ENCODE measurements around the gene SCARB1. TPM values are rescaled to one million over a fixed set of nuclear protein-coding genes. Genes with fewer than 3 reads are reported as not detected.

Gene SCARB1
- total RNA-seq, 1 experiment from 2014 or later = 68.3 TPM

DNA sequence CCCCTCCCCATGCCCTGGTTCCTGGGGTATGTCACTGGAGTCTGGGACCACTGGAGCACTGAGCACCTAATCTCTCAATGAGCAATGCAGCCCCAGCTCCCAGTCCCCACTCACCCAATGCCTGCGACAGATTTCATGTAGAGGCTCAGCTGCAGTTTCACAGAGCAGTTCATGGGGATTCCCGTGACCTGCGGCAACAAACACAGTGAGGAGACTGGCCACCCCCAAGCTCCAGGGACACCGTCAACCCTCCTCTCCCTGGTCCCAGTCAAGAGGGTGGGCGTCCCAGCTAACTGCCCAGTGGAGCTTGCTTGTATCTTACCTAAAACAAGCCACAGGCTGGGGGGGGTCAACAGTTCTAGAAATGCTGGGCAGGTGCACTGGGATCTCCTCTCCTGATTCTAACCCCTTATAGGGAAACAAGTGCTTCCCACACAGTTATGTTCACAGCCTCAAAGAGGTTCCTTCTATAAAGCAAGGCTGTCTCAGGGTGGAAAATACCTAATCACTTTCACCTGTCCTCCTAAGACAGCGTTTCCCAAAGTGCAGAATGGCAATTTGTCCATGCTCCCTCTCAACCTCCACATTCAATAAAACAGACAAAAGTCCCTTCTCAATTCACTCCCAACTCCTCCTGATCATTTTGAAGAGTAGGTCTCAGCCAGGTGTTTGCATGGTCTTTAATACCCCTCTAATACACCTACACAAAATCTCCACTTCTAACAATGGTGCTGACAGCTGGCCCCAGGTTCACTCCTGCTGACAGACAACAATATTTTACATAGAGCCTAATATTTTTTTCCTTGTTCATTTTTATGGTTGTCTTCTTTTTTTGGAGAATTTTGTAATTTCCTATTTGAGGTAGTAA lies 68.3 kb downstream of the SCARB1 start:
- Mint-ChIP-seq H3K4me3 (no peak overlapping the region), H3K27ac (peak overlapping the region; percentile 81; the same call in 1 of the 2 replicates), H3K27me3 (ENCODE audit: low read depth) (no peaks in the 10 kb centered on the region), H3K9me3 (no peaks in the 10 kb centered on the region), H3K36me3 (peaks cover 19% of the 10 kb centered on the region), H3K4me1 (peaks cover 15% of the 10 kb centered on the region)
- TF ChIP-seq NR1H2 (CRISPR knock-in tag; IDR thresholded peaks at IDR 0.05) (no peak), ATF1 (CRISPR knock-in tag; IDR thresholded peaks at IDR 0.05) (no peak)
- TF ChIP-seq, protein P1, sequence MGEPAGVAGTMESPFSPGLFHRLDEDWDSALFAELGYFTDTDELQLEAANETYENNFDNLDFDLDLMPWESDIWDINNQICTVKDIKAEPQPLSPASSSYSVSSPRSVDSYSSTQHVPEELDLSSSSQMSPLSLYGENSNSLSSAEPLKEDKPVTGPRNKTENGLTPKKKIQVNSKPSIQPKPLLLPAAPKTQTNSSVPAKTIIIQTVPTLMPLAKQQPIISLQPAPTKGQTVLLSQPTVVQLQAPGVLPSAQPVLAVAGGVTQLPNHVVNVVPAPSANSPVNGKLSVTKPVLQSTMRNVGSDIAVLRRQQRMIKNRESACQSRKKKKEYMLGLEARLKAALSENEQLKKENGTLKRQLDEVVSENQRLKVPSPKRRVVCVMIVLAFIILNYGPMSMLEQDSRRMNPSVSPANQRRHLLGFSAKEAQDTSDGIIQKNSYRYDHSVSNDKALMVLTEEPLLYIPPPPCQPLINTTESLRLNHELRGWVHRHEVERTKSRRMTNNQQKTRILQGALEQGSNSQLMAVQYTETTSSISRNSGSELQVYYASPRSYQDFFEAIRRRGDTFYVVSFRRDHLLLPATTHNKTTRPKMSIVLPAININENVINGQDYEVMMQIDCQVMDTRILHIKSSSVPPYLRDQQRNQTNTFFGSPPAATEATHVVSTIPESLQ (CRISPR knock-in tag; IDR thresholded peaks at IDR 0.05) = no peak
- TF ChIP-seq, protein P2, sequence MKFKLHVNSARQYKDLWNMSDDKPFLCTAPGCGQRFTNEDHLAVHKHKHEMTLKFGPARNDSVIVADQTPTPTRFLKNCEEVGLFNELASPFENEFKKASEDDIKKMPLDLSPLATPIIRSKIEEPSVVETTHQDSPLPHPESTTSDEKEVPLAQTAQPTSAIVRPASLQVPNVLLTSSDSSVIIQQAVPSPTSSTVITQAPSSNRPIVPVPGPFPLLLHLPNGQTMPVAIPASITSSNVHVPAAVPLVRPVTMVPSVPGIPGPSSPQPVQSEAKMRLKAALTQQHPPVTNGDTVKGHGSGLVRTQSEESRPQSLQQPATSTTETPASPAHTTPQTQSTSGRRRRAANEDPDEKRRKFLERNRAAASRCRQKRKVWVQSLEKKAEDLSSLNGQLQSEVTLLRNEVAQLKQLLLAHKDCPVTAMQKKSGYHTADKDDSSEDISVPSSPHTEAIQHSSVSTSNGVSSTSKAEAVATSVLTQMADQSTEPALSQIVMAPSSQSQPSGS (CRISPR knock-in tag; IDR thresholded peaks at IDR 0.05; ENCODE audit: borderline replicate concordance, low read depth) = no peak
- TF ChIP-seq, protein P3, sequence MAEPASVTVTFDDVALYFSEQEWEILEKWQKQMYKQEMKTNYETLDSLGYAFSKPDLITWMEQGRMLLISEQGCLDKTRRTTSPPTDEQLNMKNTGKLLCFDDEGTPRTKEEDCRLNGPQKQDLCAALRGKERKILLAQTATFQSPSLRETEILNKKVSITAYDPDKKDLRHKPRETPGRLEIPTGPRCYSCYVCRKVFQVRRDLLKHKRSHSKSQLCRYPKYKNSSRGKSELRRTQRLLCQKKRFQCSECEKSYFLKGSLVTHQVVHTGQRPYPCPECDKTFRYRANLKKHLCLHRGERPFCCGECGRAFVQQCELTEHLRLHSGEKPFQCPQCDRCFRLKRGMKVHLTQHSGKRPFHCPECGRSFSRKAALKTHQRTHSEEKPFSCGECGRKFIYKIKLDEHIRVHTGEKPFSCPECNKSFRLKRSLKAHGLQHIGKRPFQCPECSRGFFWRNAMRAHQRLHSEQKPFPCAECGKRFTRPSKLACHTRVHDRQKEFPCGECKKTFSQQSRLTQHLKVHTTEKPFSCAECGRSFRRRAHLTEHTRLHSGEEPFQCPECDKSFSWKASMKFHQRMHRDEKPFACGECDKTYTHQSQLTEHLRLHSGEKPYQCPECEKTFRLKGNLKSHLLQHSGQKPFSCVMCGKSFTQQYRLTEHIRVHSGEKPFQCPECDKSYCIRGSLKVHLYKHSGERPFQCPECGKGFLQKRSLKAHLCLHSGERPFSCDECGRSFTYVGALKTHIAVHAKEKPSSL (CRISPR knock-in tag; conservative IDR thresholded peaks at IDR 0.05) = no peak
- ATAC-seq (no peak), DNase-seq (ENCODE audit: low spot score) (no peak)
- CTCF ChIA-PET = no interaction called here
- POLR2A ChIA-PET = no interaction called here

DNA sequence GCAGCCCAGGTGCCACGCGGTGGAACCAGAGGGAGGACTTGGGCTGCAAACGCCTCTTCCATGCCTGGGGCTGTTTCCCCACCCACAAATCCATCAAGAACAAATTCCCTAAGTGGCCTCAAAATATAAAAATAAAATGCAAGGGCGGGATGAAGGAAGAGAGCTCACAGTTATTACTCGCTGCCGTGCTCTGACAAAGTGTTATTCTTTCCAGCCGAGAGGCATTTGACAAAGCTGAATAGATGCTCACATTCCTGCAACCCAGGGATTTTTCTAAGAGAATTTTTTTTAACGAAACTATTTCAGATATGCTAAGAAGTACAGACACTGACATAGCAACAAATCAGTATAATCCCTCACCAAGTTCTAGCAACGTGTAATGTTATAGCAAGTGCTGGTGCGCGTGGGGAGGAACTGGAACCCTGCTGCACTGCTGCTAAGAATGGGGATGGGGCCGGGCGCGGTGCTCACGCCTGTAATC lies 70.7 kb downstream of the SCARB1 start:
- H3K27ac Mint-ChIP-seq = peak overlapping the region; percentile 27; the same call in 1 of the 2 replicates
- no peak overlapping the region for H3K4me3 Mint-ChIP-seq
- DNase-seq (ENCODE audit: low spot score) (no peak), ATAC-seq (no peak)
- ChIA-PET CTCF (interaction anchor here (0.6 to 1.6 kb wide), 4 partner anchors 21 to 761 kb away, joined by 3 to 5 read pairs (median 4); no protein-coding TSS in a partner anchor), POLR2A (interaction anchor here (0.6 kb wide), 1 partner anchor 98 kb away, joined by 4 read pairs; no protein-coding TSS in a partner anchor)
- H3K27me3 Mint-ChIP-seq (ENCODE audit: low read depth) = no peaks in the 10 kb centered on the region
- TF ChIP-seq, protein P4, sequence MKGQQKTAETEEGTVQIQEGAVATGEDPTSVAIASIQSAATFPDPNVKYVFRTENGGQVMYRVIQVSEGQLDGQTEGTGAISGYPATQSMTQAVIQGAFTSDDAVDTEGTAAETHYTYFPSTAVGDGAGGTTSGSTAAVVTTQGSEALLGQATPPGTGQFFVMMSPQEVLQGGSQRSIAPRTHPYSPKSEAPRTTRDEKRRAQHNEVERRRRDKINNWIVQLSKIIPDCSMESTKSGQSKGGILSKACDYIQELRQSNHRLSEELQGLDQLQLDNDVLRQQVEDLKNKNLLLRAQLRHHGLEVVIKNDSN (CRISPR knock-in tag; IDR thresholded peaks at IDR 0.05) = no peak
- no peak for TF ChIP-seq IRF2 (CRISPR knock-in tag; IDR thresholded peaks at IDR 0.05; ENCODE audit: borderline replicate concordance, low read depth)
- TF ChIP-seq, protein P5, sequence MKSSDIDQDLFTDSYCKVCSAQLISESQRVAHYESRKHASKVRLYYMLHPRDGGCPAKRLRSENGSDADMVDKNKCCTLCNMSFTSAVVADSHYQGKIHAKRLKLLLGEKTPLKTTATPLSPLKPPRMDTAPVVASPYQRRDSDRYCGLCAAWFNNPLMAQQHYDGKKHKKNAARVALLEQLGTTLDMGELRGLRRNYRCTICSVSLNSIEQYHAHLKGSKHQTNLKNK (CRISPR knock-in tag; IDR thresholded peaks at IDR 0.05) = no peak
- TF ChIP-seq, protein P1 (CRISPR knock-in tag; IDR thresholded peaks at IDR 0.05) = no peak
- TF ChIP-seq, protein P6, sequence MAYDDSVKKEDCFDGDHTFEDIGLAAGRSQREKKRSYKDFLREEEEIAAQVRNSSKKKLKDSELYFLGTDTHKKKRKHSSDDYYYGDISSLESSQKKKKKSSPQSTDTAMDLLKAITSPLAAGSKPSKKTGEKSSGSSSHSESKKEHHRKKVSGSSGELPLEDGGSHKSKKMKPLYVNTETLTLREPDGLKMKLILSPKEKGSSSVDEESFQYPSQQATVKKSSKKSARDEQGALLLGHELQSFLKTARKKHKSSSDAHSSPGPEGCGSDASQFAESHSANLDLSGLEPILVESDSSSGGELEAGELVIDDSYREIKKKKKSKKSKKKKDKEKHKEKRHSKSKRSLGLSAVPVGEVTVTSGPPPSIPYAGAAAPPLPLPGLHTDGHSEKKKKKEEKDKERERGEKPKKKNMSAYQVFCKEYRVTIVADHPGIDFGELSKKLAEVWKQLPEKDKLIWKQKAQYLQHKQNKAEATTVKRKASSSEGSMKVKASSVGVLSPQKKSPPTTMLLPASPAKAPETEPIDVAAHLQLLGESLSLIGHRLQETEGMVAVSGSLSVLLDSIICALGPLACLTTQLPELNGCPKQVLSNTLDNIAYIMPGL (CRISPR knock-in tag; IDR thresholded peaks at IDR 0.05) = no peak
- TF ChIP-seq SMAD3 (CRISPR knock-in tag; IDR thresholded peaks at IDR 0.05; ENCODE audit: borderline replicate concordance) = no peak
- TF ChIP-seq PRRX2 (CRISPR knock-in tag; IDR thresholded peaks at IDR 0.05) = no peak
- TF ChIP-seq CREB1 (CRISPR knock-in tag; IDR thresholded peaks at IDR 0.05) = no peak
- peaks cover 19% of the 10 kb centered on the region for H3K36me3 Mint-ChIP-seq
- peaks cover 15% of the 10 kb centered on the region for H3K4me1 Mint-ChIP-seq
- no peaks in the 10 kb centered on the region for H3K9me3 Mint-ChIP-seq

All from WTC11 (cell line).